ENCODE data around the gene CNKSR1. TPM values are rescaled to one million over a fixed set of nuclear protein-coding genes. Genes with fewer than 3 reads are reported as not detected.

The CNKSR1 gene
- total RNA-seq, 1 donor from 2014 or later: not detected

DNA sequence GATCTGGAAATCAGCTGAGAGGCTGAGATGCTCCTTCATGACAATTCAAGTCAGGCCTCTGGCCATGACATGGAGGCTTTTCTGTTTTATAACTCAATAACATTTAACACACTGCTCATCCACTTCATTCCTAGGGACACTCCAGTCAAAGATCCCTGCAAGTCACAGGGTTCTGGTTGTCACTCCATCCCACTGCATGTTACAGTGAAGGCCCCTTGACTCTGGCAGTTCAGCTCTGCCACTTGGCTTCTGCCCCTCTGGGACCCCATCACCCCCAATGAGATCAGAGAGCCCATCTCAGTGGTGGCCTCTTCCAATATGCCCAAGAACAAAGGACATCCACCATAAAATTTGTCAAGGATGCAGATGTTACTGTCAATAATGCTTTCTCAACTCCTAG, 28.4 kb upstream of the CNKSR1 start:
- DNase-seq (ENCODE audit: low spot score in 2 of 2): peak in 1 of 2 donors; percentile 25
- TF ChIP-seq, protein P1, sequence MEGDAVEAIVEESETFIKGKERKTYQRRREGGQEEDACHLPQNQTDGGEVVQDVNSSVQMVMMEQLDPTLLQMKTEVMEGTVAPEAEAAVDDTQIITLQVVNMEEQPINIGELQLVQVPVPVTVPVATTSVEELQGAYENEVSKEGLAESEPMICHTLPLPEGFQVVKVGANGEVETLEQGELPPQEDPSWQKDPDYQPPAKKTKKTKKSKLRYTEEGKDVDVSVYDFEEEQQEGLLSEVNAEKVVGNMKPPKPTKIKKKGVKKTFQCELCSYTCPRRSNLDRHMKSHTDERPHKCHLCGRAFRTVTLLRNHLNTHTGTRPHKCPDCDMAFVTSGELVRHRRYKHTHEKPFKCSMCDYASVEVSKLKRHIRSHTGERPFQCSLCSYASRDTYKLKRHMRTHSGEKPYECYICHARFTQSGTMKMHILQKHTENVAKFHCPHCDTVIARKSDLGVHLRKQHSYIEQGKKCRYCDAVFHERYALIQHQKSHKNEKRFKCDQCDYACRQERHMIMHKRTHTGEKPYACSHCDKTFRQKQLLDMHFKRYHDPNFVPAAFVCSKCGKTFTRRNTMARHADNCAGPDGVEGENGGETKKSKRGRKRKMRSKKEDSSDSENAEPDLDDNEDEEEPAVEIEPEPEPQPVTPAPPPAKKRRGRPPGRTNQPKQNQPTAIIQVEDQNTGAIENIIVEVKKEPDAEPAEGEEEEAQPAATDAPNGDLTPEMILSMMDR (IDR thresholded peaks at IDR 0.05): no peak
- Histone ChIP-seq H3K27ac (no peak overlapping the region), H3K36me3 (no peaks in the 10 kb centered on the region), H3K27me3 (peaks cover 5% of the 10 kb centered on the region), H3K4me1 (no peaks in the 10 kb centered on the region), H3K9me3 (no peaks in the 10 kb centered on the region), H3K4me3 (no peak overlapping the region)
- intact Hi-C loops (cut with DNase I): no loop called here

DNA sequence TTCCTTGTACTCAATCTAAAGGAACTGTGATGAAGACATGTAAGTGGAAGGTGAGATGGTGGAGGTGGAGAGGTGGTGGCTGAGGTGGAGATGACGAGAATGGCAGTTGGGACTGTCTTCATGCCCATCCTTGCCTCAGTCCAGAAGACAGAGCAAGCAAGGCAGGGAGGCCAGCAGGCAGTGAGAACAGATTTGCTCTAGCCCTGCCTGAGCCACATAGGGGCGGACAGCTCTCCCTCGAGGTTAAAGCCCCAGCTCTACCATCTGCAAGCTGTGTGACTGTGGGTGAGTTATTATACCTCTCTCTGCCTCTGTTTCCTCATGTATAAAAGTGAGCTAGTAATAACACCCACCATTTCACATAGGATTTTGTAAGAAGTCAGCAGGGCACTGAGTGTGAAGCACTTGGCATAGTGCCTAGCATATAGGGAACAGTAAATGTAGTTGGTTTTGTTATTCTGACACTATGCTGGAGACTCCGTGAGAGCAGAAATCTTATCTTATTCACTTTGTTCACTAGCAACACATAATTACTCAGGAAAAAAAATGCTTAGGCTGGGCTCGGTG, 23.2 kb upstream of the CNKSR1 start:
- Histone ChIP-seq H3K27ac (no peak overlapping the region), H3K27me3 (no peaks in the 10 kb centered on the region), H3K9me3 (no peaks in the 10 kb centered on the region), H3K4me3 (no peak overlapping the region), H3K36me3 (no peaks in the 10 kb centered on the region), H3K4me1 (no peaks in the 10 kb centered on the region)
- TF ChIP-seq, protein P1 (IDR thresholded peaks at IDR 0.05): no peak
- no peak for DNase-seq (ENCODE audit: low spot score in 2 of 2)
- intact Hi-C loops (cut with DNase I): no loop called here

DNA sequence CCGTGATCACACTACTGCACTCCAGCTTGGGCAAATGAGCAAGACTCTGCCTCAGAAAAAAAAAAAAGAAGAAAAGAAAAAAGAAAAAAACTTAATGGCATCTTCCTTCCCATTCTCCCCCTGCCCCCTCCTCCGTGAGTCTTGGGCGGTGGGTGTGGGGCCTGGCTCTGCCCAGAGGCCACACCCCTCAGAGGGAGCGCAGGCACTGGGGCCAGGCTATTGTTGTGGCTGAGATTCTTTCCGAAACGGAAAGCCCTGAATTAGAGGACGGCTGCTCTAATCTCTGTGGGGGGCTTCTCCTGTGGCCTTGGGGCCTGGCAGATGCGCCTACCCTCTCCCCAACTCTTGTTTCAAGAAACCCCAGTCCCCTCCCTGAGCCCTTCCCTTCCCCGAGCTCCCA, 22.5 kb upstream of the CNKSR1 start:
- no peaks in the 10 kb centered on the region for H3K36me3 ChIP-seq
- H3K9me3 ChIP-seq: no peaks in the 10 kb centered on the region
- no peaks in the 10 kb centered on the region for H3K4me1 ChIP-seq
- H3K4me3 ChIP-seq: no peak overlapping the region
- DNase-seq (ENCODE audit: low spot score in 2 of 2): no peak
- peak overlapping the region in 1 of 2 donors; percentile 56 for H3K27ac ChIP-seq
- intact Hi-C loops (cut with DNase I): no loop called here
- TF ChIP-seq, protein P1 (IDR thresholded peaks at IDR 0.05): no peak
- no peaks in the 10 kb centered on the region for H3K27me3 ChIP-seq

GRCh38 chr1:26155370-26156284, 21.7 kb upstream of the CNKSR1 start:
- no peaks in the 10 kb centered on the region for H3K36me3 ChIP-seq
- TF ChIP-seq, protein P1 (IDR thresholded peaks at IDR 0.05): no peak
- no peaks in the 10 kb centered on the region for H3K27me3 ChIP-seq
- no peaks in the 10 kb centered on the region for H3K9me3 ChIP-seq
- H3K27ac ChIP-seq: peak overlapping the region in 1 of 2 donors; percentile 56
- no peaks in the 10 kb centered on the region for H3K4me1 ChIP-seq
- no peak for DNase-seq (ENCODE audit: low spot score in 2 of 2)
- no peak overlapping the region for H3K4me3 ChIP-seq
- intact Hi-C loops (cut with DNase I): no loop called here

DNA sequence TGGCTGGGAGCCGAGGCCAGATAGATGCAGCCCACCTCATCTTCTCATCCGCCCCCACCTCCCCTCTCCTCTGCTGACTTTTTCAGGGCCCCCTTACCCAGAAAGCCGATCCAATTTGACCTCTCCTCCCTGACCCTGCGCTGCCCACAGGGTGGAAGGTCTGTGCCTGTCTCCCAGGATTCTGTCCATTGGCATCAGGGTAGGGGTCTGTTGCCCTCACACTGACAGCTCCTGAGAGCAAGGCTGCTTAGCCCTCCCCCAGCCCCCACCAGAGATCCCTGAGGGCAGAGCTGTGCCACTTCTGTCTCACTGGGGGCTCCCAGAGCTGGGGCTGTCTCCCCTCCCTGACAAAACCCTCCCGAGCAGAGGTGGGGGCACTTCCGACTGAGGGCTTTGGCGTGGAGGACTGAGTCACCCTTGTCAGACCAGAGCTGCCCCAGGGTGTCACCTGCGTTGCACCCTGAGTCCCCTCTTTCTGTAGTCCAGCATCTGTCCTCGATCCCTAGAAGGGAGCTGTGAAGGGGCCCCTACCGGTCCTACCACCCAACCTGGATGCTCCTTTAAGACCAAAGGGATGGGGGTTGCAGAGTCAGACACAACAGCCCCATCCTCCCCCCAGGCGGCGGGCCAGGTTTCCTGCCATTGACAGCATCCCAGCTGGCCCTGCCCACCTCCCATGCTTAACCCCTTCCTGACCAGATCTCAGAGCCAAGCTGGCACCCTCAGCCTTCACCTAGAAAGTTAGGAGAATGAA, 20.8 kb upstream of the CNKSR1 start:
- Histone ChIP-seq H3K36me3 (no peaks in the 10 kb centered on the region), H3K4me1 (peaks cover 4 to 6% of the 10 kb centered on the region in 2 donors), H3K27me3 (no peaks in the 10 kb centered on the region), H3K27ac (peak overlapping the region; percentile 22 to 44), H3K9me3 (no peaks in the 10 kb centered on the region), H3K4me3 (no peak overlapping the region)
- intact Hi-C loops (cut with DNase I): no loop called here
- TF ChIP-seq, protein P1 (IDR thresholded peaks at IDR 0.05): no peak
- no peak for DNase-seq (ENCODE audit: low spot score in 2 of 2)

All from ascending aorta (tissue), 2 donors.